ENCODE measurements around the gene LRRC4. TPM values are rescaled to one million over a fixed set of nuclear protein-coding genes. Genes with fewer than 3 reads are reported as not detected.

LRRC4 gene
- total RNA-seq, 1 donor from 2014 or later: 67.5 TPM

GRCh38 chr7:128000048-128000447, 31.2 kb downstream of the LRRC4 start:
- H3K27me3 Mint-ChIP-seq (ENCODE audit: low read depth): no peaks in the 10 kb centered on the region
- H3K27ac Mint-ChIP-seq (ENCODE audit: unreplicated experiment): no peak overlapping the region
- no peaks in the 10 kb centered on the region for H3K9me3 Mint-ChIP-seq
- peaks cover 6% of the 10 kb centered on the region for H3K36me3 Mint-ChIP-seq (ENCODE audit: low read depth)
- no peak overlapping the region for H3K4me3 Mint-ChIP-seq
- H3K4me1 Mint-ChIP-seq: peaks cover 39% of the 10 kb centered on the region
- no peak for TF ChIP-seq CTCF (conservative IDR thresholded peaks at IDR 0.05)
- DNase-seq (ENCODE audit: low read depth, low spot score): no peak

GRCh38 chr7:127998671-127999070, 32.6 kb downstream of the LRRC4 start:
- TF ChIP-seq CTCF (conservative IDR thresholded peaks at IDR 0.05): no peak
- Mint-ChIP-seq H3K27me3 (ENCODE audit: low read depth) (no peaks in the 10 kb centered on the region), H3K27ac (ENCODE audit: unreplicated experiment) (peak overlapping the region; percentile 32), H3K36me3 (ENCODE audit: low read depth) (peaks cover 9% of the 10 kb centered on the region), H3K9me3 (no peaks in the 10 kb centered on the region), H3K4me3 (no peak overlapping the region), H3K4me1 (peaks cover 33% of the 10 kb centered on the region)
- DNase-seq (ENCODE audit: low read depth, low spot score): no peak

GRCh38 chr7:127997226-127997922, 33.9 kb downstream of the LRRC4 start:
- Mint-ChIP-seq H3K9me3 (no peaks in the 10 kb centered on the region), H3K36me3 (ENCODE audit: low read depth) (peaks cover 9% of the 10 kb centered on the region), H3K4me1 (peaks cover 33% of the 10 kb centered on the region), H3K27ac (ENCODE audit: unreplicated experiment) (no peak overlapping the region), H3K4me3 (no peak overlapping the region), H3K27me3 (ENCODE audit: low read depth) (no peaks in the 10 kb centered on the region)
- TF ChIP-seq CTCF (conservative IDR thresholded peaks at IDR 0.05): no peak
- no peak for DNase-seq (ENCODE audit: low read depth, low spot score)

- Mint-ChIP-seq H3K9me3 (no peaks in the 10 kb centered on the region), H3K4me1 (peaks cover 33% of the 10 kb centered on the region), H3K27ac (ENCODE audit: unreplicated experiment) (no peak overlapping the region), H3K4me3 (no peak overlapping the region), H3K36me3 (ENCODE audit: low read depth) (peaks cover 6% of the 10 kb centered on the region), H3K27me3 (ENCODE audit: low read depth) (no peaks in the 10 kb centered on the region)
- no peak for DNase-seq (ENCODE audit: low read depth, low spot score)
- no peak for TF ChIP-seq CTCF (conservative IDR thresholded peaks at IDR 0.05)
These were observed 34.8 kb downstream of the LRRC4 start for GRCh38 chr7:127996253-127997071.

GRCh38 chr7:127995881-127996215, 35.4 kb downstream of the LRRC4 start:
- no peaks in the 10 kb centered on the region for H3K9me3 Mint-ChIP-seq
- no peak overlapping the region for H3K4me3 Mint-ChIP-seq
- H3K27ac Mint-ChIP-seq (ENCODE audit: unreplicated experiment): no peak overlapping the region
- H3K4me1 Mint-ChIP-seq: peaks cover 28% of the 10 kb centered on the region
- DNase-seq (ENCODE audit: low read depth, low spot score): no peak
- H3K27me3 Mint-ChIP-seq (ENCODE audit: low read depth): no peaks in the 10 kb centered on the region
- peaks cover 6% of the 10 kb centered on the region for H3K36me3 Mint-ChIP-seq (ENCODE audit: low read depth)
- TF ChIP-seq CTCF (conservative IDR thresholded peaks at IDR 0.05): no peak
